IMR-90 (cell line): ENCODE measurements around the gene NAA30. TPM values are rescaled to one million over a fixed set of nuclear protein-coding genes. Genes with fewer than 3 reads are reported as not detected.

Source experiments
- ATAC-seq: fragments of 200-7000 bp; cut with Tn5 transposase; 2 replicates; pipeline ENCODE4 v1.9.1; 2020; ENCODE audit warnings: low read depth, mild to moderate bottlenecking, moderate library complexity
- BruUV-seq: library from RNA; stranded (reverse); fragments of 400-500 nt; replicated peaks from 2 replicates; lab custom pipeline; 2021; lab: Mats Ljungman, UMichigan
- CTCF ChIA-PET: fragments of 300-600 bp; formaldehyde crosslinking; extraction: SDS; loops from one replicate; lab custom pipeline; 2021; ENCODE audit warnings: antibody characterized with exemption; lab: Yijun Ruan, JAX
- POLR2A ChIA-PET: fragments of 300-600 bp; sonication (Branson Sonifier 250); formaldehyde crosslinking; loops from one replicate; lab custom pipeline; 2022; ENCODE audit warnings: antibody characterized with exemption; ENCODE audit not compliant: unreplicated experiment; lab: Charles Lee
- DNase-seq: peaks from one replicate; pipeline ENCODE4 v3.0.0; 2013
- H2AFZ ChIP-seq: replicated peaks from 2 replicates; pipeline ENCODE3; 2013; ENCODE audit warnings: low read length, mild to moderate bottlenecking; ENCODE audit not compliant: poor library complexity
- H2AK5ac ChIP-seq: 2 replicates; pipeline ENCODE4 v1.6.1; 2013; ENCODE audit warnings: low read depth, low read length, inconsistent platforms
- H2AK9ac ChIP-seq: replicated peaks from 2 replicates; pipeline ENCODE3; 2013; ENCODE audit warnings: mild to moderate bottlenecking, low read depth, low read length, moderate library complexity; ENCODE audit not compliant: poor library complexity
- H2BK120ac ChIP-seq: 2 replicates; pipeline ENCODE4 v1.6.1; 2013; ENCODE audit warnings: low read depth, low read length, inconsistent platforms
- H2BK15ac ChIP-seq: 3 replicates; pipeline ENCODE4 v1.6.1; 2013; ENCODE audit warnings: low read depth, low read length, inconsistent platforms
- H2BK20ac ChIP-seq: 2 replicates; pipeline ENCODE4 v1.6.1; 2013; ENCODE audit warnings: low read depth, mild to moderate bottlenecking, inconsistent platforms, low read length, moderate library complexity
- H2BK5ac ChIP-seq: 2 replicates; pipeline ENCODE4 v1.6.1; 2013; ENCODE audit warnings: mild to moderate bottlenecking, low read depth, low read length, inconsistent platforms; ENCODE audit not compliant: poor library complexity, severe bottlenecking
- H3K14ac ChIP-seq: replicated peaks from 2 replicates; pipeline ENCODE4 v1.6.1; 2013; ENCODE audit warnings: low read depth, low read length, inconsistent platforms
- H3K18ac ChIP-seq: 2 replicates; pipeline ENCODE4 v1.6.1; 2013; ENCODE audit warnings: low read depth, low read length, control low read depth
- H3K23ac ChIP-seq: 2 replicates; pipeline ENCODE4 v1.6.1; 2013; ENCODE audit warnings: low read depth, low read length, inconsistent platforms
- H3K27ac ChIP-seq: 2 replicates; pipeline ENCODE4 v1.5.1; 2013; ENCODE audit warnings: mild to moderate bottlenecking, control low read depth, low read length; ENCODE audit not compliant: insufficient read depth
- H3K27me3 ChIP-seq: 2 replicates; pipeline ENCODE4 v1.6.1; 2013; ENCODE audit warnings: low read length; ENCODE audit not compliant: control insufficient read depth, insufficient read depth
- H3K36me3 ChIP-seq: 2 replicates; pipeline ENCODE4 v1.6.1; 2013; ENCODE audit warnings: low read length, mixed read lengths; ENCODE audit not compliant: control insufficient read depth, insufficient read depth
- H3K4ac ChIP-seq: 2 replicates; pipeline ENCODE4 v1.6.1; 2013; ENCODE audit warnings: low read depth, low read length, inconsistent platforms
- H3K4me1 ChIP-seq: 2 replicates; pipeline ENCODE4 v1.6.1; 2013; ENCODE audit warnings: low read length, mixed read lengths; ENCODE audit not compliant: control insufficient read depth, insufficient read depth
- H3K4me2 ChIP-seq: 2 replicates; pipeline ENCODE4 v1.6.1; 2013; ENCODE audit warnings: low read depth, mild to moderate bottlenecking, control low read depth, low read length, moderate library complexity
- H3K4me3 ChIP-seq: 2 replicates; pipeline ENCODE4 v1.5.1; 2013; ENCODE audit warnings: low read depth, mild to moderate bottlenecking, control low read depth, low read length, moderate library complexity; ENCODE audit not compliant: insufficient read depth
- H3K56ac ChIP-seq: 2 replicates; pipeline ENCODE4 v1.6.1; 2013; ENCODE audit warnings: low read length, inconsistent platforms; ENCODE audit not compliant: insufficient read depth; ENCODE audit errors: extremely low read depth
- H3K79me1 ChIP-seq, 2 experiments: 2 replicates each; pipeline ENCODE4 v1.6.1; 2013; ENCODE audit warnings: low read length in 2 of 2, inconsistent platforms in 1 of 2, low read depth in 1 of 2
- H3K9ac ChIP-seq: 2 replicates; pipeline ENCODE4 v1.6.1; 2013; ENCODE audit warnings: low read depth, low read length, control low read depth
- H3K9me1 ChIP-seq: 2 replicates; pipeline ENCODE4 v1.6.1; 2013; ENCODE audit warnings: low read length, inconsistent platforms; ENCODE audit not compliant: insufficient read depth
- H3K9me3 ChIP-seq: 2 replicates; pipeline ENCODE4 v1.6.1; 2013; ENCODE audit warnings: low read length; ENCODE audit not compliant: control insufficient read depth, insufficient read depth
- H4K20me1 ChIP-seq: 2 replicates; pipeline ENCODE4 v1.6.1; 2013; ENCODE audit warnings: low read length, inconsistent platforms; ENCODE audit not compliant: insufficient read depth
- H4K5ac ChIP-seq: 2 replicates; pipeline ENCODE4 v1.6.1; 2013; ENCODE audit warnings: mild to moderate bottlenecking, low read depth, low read length, control low read depth
- H4K8ac ChIP-seq, 2 experiments: 2 replicates each; pipeline ENCODE4 v1.6.1; 2013; ENCODE audit warnings: low read depth in 2 of 2, low read length in 2 of 2, control low read depth in 1 of 2, inconsistent platforms in 1 of 2
- H4K91ac ChIP-seq: 2 replicates; pipeline ENCODE4 v1.6.1; 2013; ENCODE audit warnings: low read depth, low read length, inconsistent platforms; ENCODE audit not compliant: insufficient read depth
- MAFK ChIP-seq: IDR thresholded peaks from 2 replicates; pipeline ENCODE4 v1.6.1; 2012; ENCODE audit warnings: low read depth, low read length, improper control_type of control experiment
- WGBS, 2 experiments: methylation state at CpG; one replicate each; pipeline versions ENCODE4 v1.1.5 to v1.1.7; 2013; ENCODE audit warnings: missing lambda C conversion rate in 2 of 2; ENCODE audit not compliant: insufficient read length in 1 of 2; ENCODE audit errors: extremely low coverage in 2 of 2; 5-methylcytosine and 5-hydroxymethylcytosine counted together
- dilution Hi-C: fragments of 300-500 bp; cut with HindIII; formaldehyde crosslinking; loops from one replicate; pipeline ENCODE4 v1.14.3; 2018; ENCODE audit warnings: low sequenced_read_pairs; ENCODE audit not compliant: unreplicated experiment
- in situ Hi-C: fragments of 300-500 bp; cut with MboI; formaldehyde crosslinking; loops from 3 replicates; pipeline ENCODE4 v1.14.3; 2019; ENCODE audit warnings: low sequenced_read_pairs, inconsistent platforms, mixed read lengths
- intact Hi-C: fragments of 100-400 bp; cut with micrococcal nuclease; formaldehyde crosslinking; loops from 2 replicates; pipeline ENCODE4 v1.10.0; 2022
- polyA plus RNA-seq, 3 experiments: library from polyadenylated mRNA; depleted of rRNA; stranded (reverse); fragments of >200 nt; gene quantifications; 2 replicates each; pipeline ENCODE4 v1.2.3, GENCODE V29; 2012; ENCODE audit warnings: low replicate concordance in 1 of 3
- total RNA-seq: library from RNA; depleted of rRNA; stranded (reverse); fragments of >200 nt; gene quantifications from 2 replicates; pipeline ENCODE4 v1.2.3, GENCODE V29; 2012

The NAA30 gene
- total and polyA plus RNA-seq, 2 of the 4 experiments (the other 2 are of a cell fraction): 5.8 to 24.4 TPM

DNA sequence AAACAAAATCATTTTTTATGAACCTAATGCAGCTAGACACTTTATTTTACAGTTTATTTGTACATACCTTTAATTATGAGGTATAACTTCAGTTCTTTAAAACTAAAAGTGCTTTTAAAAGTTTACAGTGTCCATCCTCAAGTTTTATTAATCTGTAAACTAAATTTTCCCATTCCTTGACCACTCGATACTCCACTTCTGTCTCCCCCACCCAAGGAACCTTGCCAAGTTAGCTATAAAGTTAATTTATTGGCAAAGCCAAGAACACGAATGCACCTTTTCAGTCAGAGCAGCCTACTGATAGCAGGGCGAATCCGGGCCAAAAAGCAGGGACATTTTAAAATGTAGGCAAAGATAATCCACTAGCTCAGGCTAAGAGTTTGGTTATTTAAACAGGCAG lies 29.6 kb downstream of the NAA30 start:
- no peak overlapping the region for H2BK15ac ChIP-seq
- H4K20me1 ChIP-seq: no peaks in the 10 kb centered on the region
- ChIA-PET POLR2A (no interaction called here), CTCF (no interaction called here)
- no peak overlapping the region for H2AK5ac ChIP-seq
- TF ChIP-seq MAFK: no peak
- no peak for ATAC-seq
- no peak overlapping the region for H3K23ac ChIP-seq
- H3K27me3 ChIP-seq: no peaks in the 10 kb centered on the region
- H2BK5ac ChIP-seq: no peak overlapping the region
- H2AFZ ChIP-seq: no peak overlapping the region
- BruUV-seq: no TSS peak
- no peaks in the 10 kb centered on the region for H3K9me1 ChIP-seq
- no peaks in the 10 kb centered on the region for H3K9me3 ChIP-seq
- H3K79me1 ChIP-seq: no peaks in the 10 kb centered on the region
- H2BK20ac ChIP-seq: no peak overlapping the region
- no peak overlapping the region for H3K4me3 ChIP-seq
- in situ Hi-C loops (no loop called here), intact Hi-C loops (no loop called here), dilution Hi-C loops (no loop called here)
- H3K14ac ChIP-seq: no peak overlapping the region
- H3K4me2 ChIP-seq: no peak overlapping the region
- no peak overlapping the region for H3K4ac ChIP-seq
- no peak overlapping the region for H3K27ac ChIP-seq
- H4K91ac ChIP-seq: no peak overlapping the region
- no peak overlapping the region for H3K18ac ChIP-seq
- H3K36me3 ChIP-seq: no peaks in the 10 kb centered on the region
- H2BK120ac ChIP-seq: no peak overlapping the region
- no peak overlapping the region for H2AK9ac ChIP-seq
- H3K9ac ChIP-seq: no peak overlapping the region
- no peak overlapping the region for H3K56ac ChIP-seq
- no peak overlapping the region for H4K8ac ChIP-seq
- H4K5ac ChIP-seq: no peak overlapping the region
- DNase-seq: no peak
- no CpG with 5 or more reads among the region's 4 CpGs for WGBS, 2 experiments
- H3K4me1 ChIP-seq: no peaks in the 10 kb centered on the region
